Testis (tissue), 3 donors: ENCODE measurements around the gene UBE2L3. TPM values are rescaled to one million over a fixed set of nuclear protein-coding genes. Genes with fewer than 3 reads are reported as not detected.

ENCODE experiments used
- DNase-seq: peaks from one replicate; pipeline ENCODE4 v3.0.0-alpha.2; 2019
- H3K27ac ChIP-seq, 2 donors: fragments of 200-600 bp; sonication (generic); one replicate each; pipeline ENCODE4 v1.5.1; 2019
- H3K27me3 ChIP-seq: fragments of 200-600 bp; sonication (generic); one replicate; pipeline ENCODE4 v1.5.1; 2019
- H3K36me3 ChIP-seq: fragments of 200-600 bp; sonication (generic); one replicate; pipeline ENCODE4 v1.5.1; 2017; ENCODE audit warnings: low read depth; ENCODE audit errors: missing control alignments
- H3K4me1 ChIP-seq: fragments of 200-600 bp; sonication (generic); one replicate; pipeline ENCODE4 v1.5.1; 2019
- H3K4me3 ChIP-seq, 2 donors: fragments of 200-600 bp; sonication (generic); one replicate each; pipeline ENCODE4 v1.5.1; 2017 to 2019
- H3K9me3 ChIP-seq: fragments of 200-600 bp; sonication (generic); one replicate; pipeline ENCODE4 v1.5.1; 2017
- CTCF ChIP-seq, 3 experiments: fragments of 450-650 bp in 2 of 3; fragments of 200-600 bp in 1 of 3; sonication (generic) in 1 of 3; IDR thresholded peaks; one replicate each; pipeline ENCODE4 v1.5.1; 2016 to 2019; ENCODE audit warnings: antibody characterized with exemption in 3 of 3, mild to moderate bottlenecking in 2 of 3, moderate library complexity in 1 of 3
- POLR2A ChIP-seq: fragments of 450-650 bp; IDR thresholded peaks from one replicate; pipeline ENCODE4 v1.6.1; 2017; ENCODE audit warnings: antibody characterized with exemption, mild to moderate bottlenecking, moderate library complexity
- WGBS, 2 donors: methylation state at CpG; one replicate each; pipeline ENCODE4 v1.1.5; 2018; 5-methylcytosine and 5-hydroxymethylcytosine counted together
- intact Hi-C: fragments of 100-400 bp; cut with DNase I; formaldehyde crosslinking; loops from one replicate; pipeline ENCODE4 v1.15.1; 2023; ENCODE audit warnings: low total_unique reads
- microRNA counts, 2 donors: library from miRNA; unstranded; fragments of <30 nt; microRNA quantifications; one replicate each; lab custom pipeline; 2016
- microRNA-seq, 2 donors: library from miRNA; unstranded; fragments of <30 nt; microRNA quantifications; one replicate each; pipeline ENCODE4, GENCODE V29; 2016; ENCODE audit warnings: borderline number of aligned reads in 2 of 2, borderline replicate concordance in 1 of 2
- polyA plus RNA-seq: library from polyadenylated mRNA; stranded (reverse); fragments of 350-450 nt; fragmentation: Illumina TruSeq; extraction: RNeasy Lipid Tissue Mini Kit (QIAGEN cat#74804); gene quantifications from one replicate; pipeline ENCODE4 v1.2.3, GENCODE V29; 2014; ENCODE audit warnings: low read depth, low replicate concordance; ENCODE audit not compliant: insufficient read depth
- small RNA-seq, 2 donors: library from RNA; depleted of rRNA; stranded (forward); fragments of <200 nt; gene quantifications; one replicate each; pipeline ENCODE3, GENCODE V24; 2016
- total RNA-seq, 2 donors: library from RNA; depleted of rRNA; stranded (reverse); fragments of >200 nt; gene quantifications; one replicate each; pipeline ENCODE4 v1.2.3, GENCODE V29; 2016

The UBE2L3 gene
- total and polyA plus RNA-seq, 3 donors from 2014 or later, result 61.4 to 66.8 (median 63.3) TPM

GRCh38 chr22:21672107-21672629, 104.7 kb downstream of the UBE2L3 start:
- intact Hi-C loops, result no loop called here
- 83 to 91% methylated on average over 6 of the region's 6 CpGs for WGBS, 2 donors
- no peak for DNase-seq

More at GRCh38 chr22:21672107-21672629, 104.7 kb downstream of the UBE2L3 start:
- H3K9me3 ChIP-seq, result no peaks in the 10 kb centered on the region
- no peak for TF ChIP-seq CTCF (IDR thresholded peaks at IDR 0.05)
- no peak for TF ChIP-seq POLR2A
- no peaks in the 10 kb centered on the region for H3K27me3 ChIP-seq
- H3K4me1 ChIP-seq, result no peaks in the 10 kb centered on the region
- H3K36me3 ChIP-seq, result no peaks in the 10 kb centered on the region
- no peak overlapping the region for H3K4me3 ChIP-seq
- H3K27ac ChIP-seq, result no peak overlapping the region

MicroRNAs within 50 kb of the gene (microRNA counts, 767-probe panel; counts per million panel counts)
- 0 to 152 counts per million in 2 donors for microRNA hsa-miR-130b-3p (lab: Ali Mortazavi, UCI)
- 0 to 152 counts per million in 2 donors for microRNA hsa-miR-301b (lab: Ali Mortazavi, UCI)

Small RNA genes within 50 kb of the gene (microRNA-seq; reads per million reads assigned to microRNA genes)
- gene MIR130B, result 69.5 to 135 reads per million in 2 donors
- gene MIR301B, result 0 to 1.4 reads per million in 2 donors

Small RNA genes within 50 kb of the gene (small RNA-seq; reads per million reads assigned to genes)
- gene MIR301B, result 0 to 0.27 reads per million in 2 donors
- 0 reads per million in 2 donors for gene RF00492
- 0 reads per million in 2 donors for gene RN7SKP221

Other genes with a start within 250 kb of the UBE2L3 start
- 10 to 100 TPM; 12.1 to 16.9 TPM for gene RIMBP3B, start 184.0 kb upstream of the UBE2L3 start, total RNA-seq
- gene RIMBP3B, start 184.0 kb upstream of the UBE2L3 start, polyA plus RNA-seq, result 32.9 TPM
- 10 to 100 TPM; 24.0 to 24.4 TPM for gene HIC2, start 150.3 kb upstream of the UBE2L3 start, total RNA-seq
- gene HIC2, start 150.3 kb upstream of the UBE2L3 start, polyA plus RNA-seq, result 11.1 TPM
- gene TMEM191C, start 100.3 kb upstream of the UBE2L3 start, total RNA-seq, result 10 to 100 TPM; 54.4 to 78.2 TPM
- gene TMEM191C, start 100.3 kb upstream of the UBE2L3 start, polyA plus RNA-seq, result 35.3 TPM
- gene RIMBP3C, start 16.3 kb upstream of the UBE2L3 start, total RNA-seq, result 10 to 100 TPM; 17.5 to 20.8 TPM
- 14.4 TPM for gene RIMBP3C, start 16.3 kb upstream of the UBE2L3 start, polyA plus RNA-seq
- gene YDJC, start 62.3 kb downstream of the UBE2L3 start, total RNA-seq, result 10 to 100 TPM; 36.5 to 37.1 TPM
- 9.9 TPM for gene YDJC, start 62.3 kb downstream of the UBE2L3 start, polyA plus RNA-seq
- gene CCDC116, start 65.0 kb downstream of the UBE2L3 start, total RNA-seq, result 10 to 100 TPM; 16.0 to 28.6 TPM
- 54.0 TPM for gene CCDC116, start 65.0 kb downstream of the UBE2L3 start, polyA plus RNA-seq
- gene SDF2L1, start 74.6 kb downstream of the UBE2L3 start, total RNA-seq, result 10 to 100 TPM; 33.0 to 34.3 TPM
- 23.9 TPM for gene SDF2L1, start 74.6 kb downstream of the UBE2L3 start, polyA plus RNA-seq
- gene PPIL2, start 98.3 kb downstream of the UBE2L3 start, total RNA-seq, result 10 to 100 TPM; 64.6 to 65.3 TPM
- gene PPIL2, start 98.3 kb downstream of the UBE2L3 start, polyA plus RNA-seq, result 35.5 TPM
- 100 to 1,000 TPM in 1 of 2 donors, 10 to 100 TPM in 1; 83.6 to 169 TPM for gene YPEL1, start 168.1 kb downstream of the UBE2L3 start, total RNA-seq
- gene YPEL1, start 168.1 kb downstream of the UBE2L3 start, polyA plus RNA-seq, result 168 TPM